ENCODE data around the gene DDO. TPM values are rescaled to one million over a fixed set of nuclear protein-coding genes. Genes with fewer than 3 reads are reported as not detected.

Gene DDO, protein sequence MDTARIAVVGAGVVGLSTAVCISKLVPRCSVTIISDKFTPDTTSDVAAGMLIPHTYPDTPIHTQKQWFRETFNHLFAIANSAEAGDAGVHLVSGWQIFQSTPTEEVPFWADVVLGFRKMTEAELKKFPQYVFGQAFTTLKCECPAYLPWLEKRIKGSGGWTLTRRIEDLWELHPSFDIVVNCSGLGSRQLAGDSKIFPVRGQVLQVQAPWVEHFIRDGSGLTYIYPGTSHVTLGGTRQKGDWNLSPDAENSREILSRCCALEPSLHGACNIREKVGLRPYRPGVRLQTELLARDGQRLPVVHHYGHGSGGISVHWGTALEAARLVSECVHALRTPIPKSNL
- total RNA-seq (2022; extraction: Qiagen RNA extraction; ENCODE audit: low read depth), result 0.08 to 0.15 TPM (median 0.10 TPM) in 4 of 5 replicates, not detected in the other

GRCh38 chr6:110415086-110415916, at the start of gene DDO:
TSS of gene DDO (minus strand) at chr6:110415575. CDS start at chr6:110413462, 2,113 bp downstream.

GRCh38 chr6:110357664-110358552, 57.5 kb downstream of the DDO start, which contains the start of gene METTL24:
TSS of gene METTL24 (minus strand) at chr6:110358349. CDS start at chr6:110358272, 77 bp downstream.

Other genes with a start within 250 kb of the DDO start
- gene WASF1, start 235.9 kb downstream of the DDO start, total RNA-seq (2022; extraction: Qiagen RNA extraction; ENCODE audit: low read depth), result 10.7 to 13.3 TPM (median 10.8 TPM) in 5 replicates
- gene CDC40, start 235.1 kb downstream of the DDO start, total RNA-seq (2022; extraction: Qiagen RNA extraction; ENCODE audit: low read depth), result 6.1 to 9.3 TPM (median 8.6 TPM) in 5 replicates
- not detected in 5 replicates for gene METTL24, start 57.2 kb downstream of the DDO start, total RNA-seq (2022; extraction: Qiagen RNA extraction; ENCODE audit: low read depth)
- gene SLC22A16, start 61.0 kb upstream of the DDO start, total RNA-seq (2022; extraction: Qiagen RNA extraction; ENCODE audit: low read depth), result not detected in 5 replicates

Data from A549 treated with GW870086 at 1 μM for 4 hours (cell line).